Neural cell (in vitro differentiated cells): ENCODE results near the gene TAB2. TPM values are rescaled to one million over a fixed set of nuclear protein-coding genes. Genes with fewer than 3 reads are reported as not detected.

Source experiments
- H2AFZ ChIP-seq: fragments of 200-600, 300-800 bp; sonication (generic), shearing (Covaris generic); 2 replicates; pipeline ENCODE4 v1.6.0; 2014; ENCODE audit warnings: low read depth, mild to moderate bottlenecking, antibody characterized with exemption, low read length, moderate library complexity
- H3F3A ChIP-seq: fragments of 200-600 bp; shearing (Covaris generic); 2 replicates; pipeline ENCODE4 v1.6.1; 2016; ENCODE audit warnings: mild to moderate bottlenecking, moderate library complexity, mixed read lengths, antibody characterized with exemption, low read length; ENCODE audit not compliant: insufficient read depth, poor library complexity, severe bottlenecking
- H3K27ac ChIP-seq: fragments of 200-600, 300-800 bp; sonication (generic), shearing (Covaris generic); 2 replicates; pipeline ENCODE4 v1.5.1; 2014; ENCODE audit warnings: mild to moderate bottlenecking, low read length, moderate library complexity
- H3K27me3 ChIP-seq: fragments of 300-800, 200-600 bp; sonication (generic), shearing (Covaris generic); 2 replicates; pipeline ENCODE4 v1.6.0; 2014; ENCODE audit warnings: mild to moderate bottlenecking, low read depth, low read length, moderate library complexity; ENCODE audit not compliant: insufficient read depth
- H3K36me3 ChIP-seq: fragments of 300-800, 200-600 bp; sonication (generic), shearing (Covaris generic); 2 replicates; pipeline ENCODE4 v1.5.1; 2014; ENCODE audit warnings: mild to moderate bottlenecking, antibody characterized with exemption, low read length, moderate library complexity; ENCODE audit not compliant: insufficient read depth
- H3K4me2 ChIP-seq: fragments of 300-800, 200-600 bp; sonication (generic), shearing (Covaris generic); 2 replicates; pipeline ENCODE4 v1.6.0; 2014; ENCODE audit warnings: mild to moderate bottlenecking, low read length
- H3K4me3 ChIP-seq: fragments of 300-800, 200-600 bp; sonication (generic), shearing (Covaris generic); 2 replicates; pipeline ENCODE4 v1.5.1; 2014; ENCODE audit warnings: mild to moderate bottlenecking, low read length, moderate library complexity
- H3K79me2 ChIP-seq: fragments of 200-600 bp; shearing (Covaris generic); replicated peaks from 2 replicates; pipeline ENCODE4 v1.6.0; 2014; ENCODE audit warnings: mild to moderate bottlenecking, low read length, moderate library complexity; ENCODE audit not compliant: insufficient read depth
- H3K9ac ChIP-seq: fragments of 300-800, 200-600 bp; sonication (generic), shearing (Covaris generic); 2 replicates; pipeline ENCODE4 v1.6.1; 2016; ENCODE audit warnings: mild to moderate bottlenecking, low read length, mixed read lengths
- H3K9me2 ChIP-seq: fragments of 200-600 bp; shearing (Covaris generic); 2 replicates; pipeline ENCODE4 v1.6.1; 2016; ENCODE audit warnings: mild to moderate bottlenecking, low read length, mixed read lengths; ENCODE audit not compliant: insufficient read depth
- H3K9me3 ChIP-seq: fragments of 200-600, 300-800 bp; sonication (generic), shearing (Covaris generic); 2 replicates; pipeline ENCODE4 v1.6.1; 2016; ENCODE audit warnings: mild to moderate bottlenecking, mixed run types, low read length, moderate library complexity, mixed read lengths
- H4K20me1 ChIP-seq: fragments of 200-600 bp; shearing (Covaris generic); 2 replicates; pipeline ENCODE4 v1.6.1; 2016; ENCODE audit warnings: mild to moderate bottlenecking, mixed run types; ENCODE audit not compliant: insufficient read depth
- EP300 ChIP-seq: fragments of 450-650 bp; conservative IDR thresholded peaks from 2 replicates; pipeline ENCODE4 v1.6.1; 2014; ENCODE audit warnings: antibody characterized with exemption, mild to moderate bottlenecking, moderate library complexity; ENCODE audit not compliant: poor library complexity, severe bottlenecking
- EZH2 ChIP-seq: fragments of 200-600, 300-800 bp; shearing (Covaris generic), sonication (generic); IDR thresholded peaks from 2 replicates; pipeline ENCODE4 v1.6.1; 2014; ENCODE audit warnings: antibody characterized with exemption, low read length, borderline replicate concordance, mild to moderate bottlenecking; ENCODE audit not compliant: insufficient read depth, poor library complexity, severe bottlenecking
- MXI1 ChIP-seq: fragments of 450-650 bp; conservative IDR thresholded peaks from 2 replicates; pipeline ENCODE4 v1.6.1; 2014; ENCODE audit warnings: antibody characterized with exemption, mild to moderate bottlenecking; ENCODE audit not compliant: poor library complexity, severe bottlenecking
- POLR2AphosphoS5 ChIP-seq: IDR thresholded peaks from 2 replicates; pipeline ENCODE4 v1.6.1; 2012
- RAD21 ChIP-seq: fragments of 450-650 bp; conservative IDR thresholded peaks from 2 replicates; pipeline ENCODE4 v1.6.1; 2014; ENCODE audit warnings: antibody characterized with exemption, mild to moderate bottlenecking, moderate library complexity
- REST ChIP-seq: IDR thresholded peaks from 2 replicates; pipeline ENCODE4 v1.6.1; 2012; ENCODE audit warnings: borderline replicate concordance
- SMC3 ChIP-seq: fragments of 450-650 bp; conservative IDR thresholded peaks from 2 replicates; pipeline ENCODE4 v1.6.1; 2014; ENCODE audit warnings: antibody characterized with exemption, mild to moderate bottlenecking, moderate library complexity; ENCODE audit not compliant: poor library complexity
- TAF1 ChIP-seq: IDR thresholded peaks from 2 replicates; pipeline ENCODE4 v1.6.1; 2012; ENCODE audit warnings: low read depth
- polyA plus RNA-seq: library from polyadenylated mRNA; depleted of rRNA; stranded (reverse); fragments of >200 nt; gene quantifications from 2 replicates; pipeline ENCODE4 v1.2.3, GENCODE V29; 2014
- TF ChIP-seq, protein P1 (sequence below): fragments of 450-650 bp; IDR thresholded peaks from 2 replicates; pipeline ENCODE4 v1.5.1; 2014; ENCODE audit warnings: antibody characterized with exemption, mild to moderate bottlenecking, moderate library complexity; ENCODE audit not compliant: poor library complexity, severe bottlenecking

Gene TAB2
- polyA plus RNA-seq, 1 donor from 2014 or later, result 27.6 TPM

- Histone ChIP-seq H3K4me2 (no peak overlapping the region), H4K20me1 (no peaks in the 10 kb centered on the region)
- TF ChIP-seq REST (no peak), EP300 (no peak), RAD21 (no peak), SMC3 (no peak), MXI1 (no peak), POLR2AphosphoS5 (no peak), TAF1 (no peak), EZH2 (no peak)
- TF ChIP-seq, protein P1, sequence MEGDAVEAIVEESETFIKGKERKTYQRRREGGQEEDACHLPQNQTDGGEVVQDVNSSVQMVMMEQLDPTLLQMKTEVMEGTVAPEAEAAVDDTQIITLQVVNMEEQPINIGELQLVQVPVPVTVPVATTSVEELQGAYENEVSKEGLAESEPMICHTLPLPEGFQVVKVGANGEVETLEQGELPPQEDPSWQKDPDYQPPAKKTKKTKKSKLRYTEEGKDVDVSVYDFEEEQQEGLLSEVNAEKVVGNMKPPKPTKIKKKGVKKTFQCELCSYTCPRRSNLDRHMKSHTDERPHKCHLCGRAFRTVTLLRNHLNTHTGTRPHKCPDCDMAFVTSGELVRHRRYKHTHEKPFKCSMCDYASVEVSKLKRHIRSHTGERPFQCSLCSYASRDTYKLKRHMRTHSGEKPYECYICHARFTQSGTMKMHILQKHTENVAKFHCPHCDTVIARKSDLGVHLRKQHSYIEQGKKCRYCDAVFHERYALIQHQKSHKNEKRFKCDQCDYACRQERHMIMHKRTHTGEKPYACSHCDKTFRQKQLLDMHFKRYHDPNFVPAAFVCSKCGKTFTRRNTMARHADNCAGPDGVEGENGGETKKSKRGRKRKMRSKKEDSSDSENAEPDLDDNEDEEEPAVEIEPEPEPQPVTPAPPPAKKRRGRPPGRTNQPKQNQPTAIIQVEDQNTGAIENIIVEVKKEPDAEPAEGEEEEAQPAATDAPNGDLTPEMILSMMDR, result no peak
Measured at GRCh38 chr6:149337320-149337719, 19.8 kb downstream of the TAB2 start.

GRCh38 chr6:149340200-149340599 lies 22.7 kb downstream of the TAB2 start:
- Histone ChIP-seq H3K9ac (no peak overlapping the region), H3K36me3 (no peaks in the 10 kb centered on the region), H2AFZ (no peak overlapping the region), H4K20me1 (no peaks in the 10 kb centered on the region), H3K4me3 (no peak overlapping the region), H3K4me2 (no peak overlapping the region), H3K9me3 (no peaks in the 10 kb centered on the region), H3K27me3 (no peaks in the 10 kb centered on the region), H3K79me2 (peaks cover 81% of the 10 kb centered on the region), H3K27ac (no peak overlapping the region), H3F3A (no peaks in the 10 kb centered on the region), H3K9me2 (no peaks in the 10 kb centered on the region)
- TF ChIP-seq EP300 (no peak), RAD21 (no peak), TAF1 (no peak), EZH2 (no peak), REST (no peak), POLR2AphosphoS5 (no peak), SMC3 (no peak), MXI1 (no peak)
- TF ChIP-seq, protein P1, result no peak

More at GRCh38 chr6:149337320-149337719, 19.8 kb downstream of the TAB2 start:
- no peak overlapping the region for H3K27ac ChIP-seq
- no peak overlapping the region for H2AFZ ChIP-seq
- H3K9ac ChIP-seq, result no peak overlapping the region
- no peaks in the 10 kb centered on the region for H3K36me3 ChIP-seq
- H3K27me3 ChIP-seq, result no peaks in the 10 kb centered on the region
- H3K4me3 ChIP-seq, result no peak overlapping the region
- no peaks in the 10 kb centered on the region for H3K9me3 ChIP-seq
- no peaks in the 10 kb centered on the region for H3K9me2 ChIP-seq
- H3K79me2 ChIP-seq, result peaks cover 94% of the 10 kb centered on the region
- no peaks in the 10 kb centered on the region for H3F3A ChIP-seq
